ENCODE results near the gene SYNGR3. TPM values are rescaled to one million over a fixed set of nuclear protein-coding genes. Genes with fewer than 3 reads are reported as not detected.

Gene SYNGR3
- total RNA-seq, 2 donors from 2014 or later: 1.5 to 1.9 TPM

DNA sequence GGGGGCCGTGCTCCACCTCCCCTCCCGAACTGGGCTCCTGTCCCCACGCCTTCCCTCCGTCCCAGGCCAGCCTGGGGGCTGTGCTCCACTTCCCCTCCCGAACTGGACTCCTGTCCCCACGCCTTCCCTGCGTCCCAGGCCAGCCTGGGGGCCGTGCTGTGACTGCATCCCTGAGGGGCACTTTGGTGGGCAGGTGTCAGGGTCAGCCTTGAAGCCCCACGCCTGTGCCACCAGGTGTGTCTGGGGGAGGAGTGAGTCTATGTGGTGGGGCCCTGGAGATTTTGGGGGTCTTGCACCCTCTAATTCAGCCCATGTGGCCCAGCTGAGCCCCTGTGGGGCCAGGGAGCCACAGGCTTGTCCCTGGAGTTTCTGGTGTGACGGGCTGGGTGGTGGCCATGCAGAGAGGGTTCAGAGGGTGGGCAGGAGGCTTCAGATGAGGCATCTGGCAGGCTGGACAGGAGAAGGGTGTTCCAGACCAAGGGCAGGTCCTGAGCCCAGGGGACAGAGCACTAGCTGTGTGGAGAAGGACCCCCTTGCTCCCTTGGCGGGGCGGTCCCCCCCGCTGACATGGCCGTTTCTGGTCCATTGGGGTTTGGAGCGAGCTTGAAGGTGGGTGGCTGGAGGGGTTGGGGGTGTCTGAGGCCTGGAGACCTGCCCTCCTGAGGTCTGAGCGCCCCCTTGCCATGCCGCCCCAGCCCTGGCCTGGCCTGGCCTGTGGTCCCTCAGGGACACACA, 45.1 kb downstream of the SYNGR3 start:
- H3K4me1 ChIP-seq: peaks cover 22% of the 10 kb centered on the region
- no peaks in the 10 kb centered on the region for H3K36me3 ChIP-seq
- no peak for DNase-seq
- peak overlapping the region; percentile 1 for H3K4me3 ChIP-seq
- peak overlapping the region; percentile 73 for H3K27ac ChIP-seq
- intact Hi-C loops (cut with DNase I): no loop called here
- H3K9ac ChIP-seq (ENCODE audit: low read depth in 2 of 2, low read length in 2 of 2): peak overlapping the region; percentile 26 to 40
- no peaks in the 10 kb centered on the region for H3K9me3 ChIP-seq
- H3K27me3 ChIP-seq: no peaks in the 10 kb centered on the region
- TF ChIP-seq, protein P1, sequence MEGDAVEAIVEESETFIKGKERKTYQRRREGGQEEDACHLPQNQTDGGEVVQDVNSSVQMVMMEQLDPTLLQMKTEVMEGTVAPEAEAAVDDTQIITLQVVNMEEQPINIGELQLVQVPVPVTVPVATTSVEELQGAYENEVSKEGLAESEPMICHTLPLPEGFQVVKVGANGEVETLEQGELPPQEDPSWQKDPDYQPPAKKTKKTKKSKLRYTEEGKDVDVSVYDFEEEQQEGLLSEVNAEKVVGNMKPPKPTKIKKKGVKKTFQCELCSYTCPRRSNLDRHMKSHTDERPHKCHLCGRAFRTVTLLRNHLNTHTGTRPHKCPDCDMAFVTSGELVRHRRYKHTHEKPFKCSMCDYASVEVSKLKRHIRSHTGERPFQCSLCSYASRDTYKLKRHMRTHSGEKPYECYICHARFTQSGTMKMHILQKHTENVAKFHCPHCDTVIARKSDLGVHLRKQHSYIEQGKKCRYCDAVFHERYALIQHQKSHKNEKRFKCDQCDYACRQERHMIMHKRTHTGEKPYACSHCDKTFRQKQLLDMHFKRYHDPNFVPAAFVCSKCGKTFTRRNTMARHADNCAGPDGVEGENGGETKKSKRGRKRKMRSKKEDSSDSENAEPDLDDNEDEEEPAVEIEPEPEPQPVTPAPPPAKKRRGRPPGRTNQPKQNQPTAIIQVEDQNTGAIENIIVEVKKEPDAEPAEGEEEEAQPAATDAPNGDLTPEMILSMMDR (IDR thresholded peaks at IDR 0.05): no peak

DNA sequence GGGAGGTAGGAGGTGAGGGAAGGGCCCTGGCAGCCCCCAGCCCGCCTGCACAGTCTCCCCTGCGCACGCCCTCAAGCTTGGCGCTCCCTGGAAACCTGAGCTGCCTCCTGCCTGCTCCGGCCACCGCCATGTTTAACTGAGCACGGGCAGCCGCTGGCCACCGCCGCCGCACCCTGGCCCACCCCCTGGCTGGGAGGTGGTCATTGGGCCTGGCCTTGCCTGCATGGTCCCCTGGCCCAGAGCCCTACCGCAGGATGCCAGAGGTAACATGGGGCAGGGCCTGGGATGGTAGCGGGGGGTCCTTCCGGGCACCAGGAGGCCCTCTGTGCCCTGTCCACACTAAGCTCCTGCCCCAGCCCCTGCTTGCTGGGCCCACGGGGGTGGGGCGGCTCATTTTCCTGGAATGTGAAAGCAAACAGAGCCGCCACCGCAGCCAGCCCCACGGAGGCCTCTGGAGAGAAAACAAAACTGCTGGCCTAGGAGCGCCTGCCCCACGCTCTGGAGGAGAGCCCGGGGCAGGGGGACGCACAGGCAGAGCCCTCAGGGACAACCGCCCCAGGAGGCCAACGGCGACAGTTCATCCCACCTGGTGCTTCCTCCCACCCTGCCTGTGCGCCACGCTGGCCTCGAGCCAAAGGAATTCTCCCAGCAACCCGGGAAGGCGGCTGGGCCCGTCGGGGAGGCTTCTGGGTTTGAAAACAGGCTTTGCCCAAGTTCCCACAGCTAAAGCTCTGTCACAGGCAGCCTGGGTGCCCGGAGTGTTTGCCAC, 45.8 kb downstream of the SYNGR3 start:
- peak overlapping the region; percentile 73 for H3K27ac ChIP-seq
- intact Hi-C loops (cut with DNase I): no loop called here
- peaks cover 28% of the 10 kb centered on the region for H3K4me1 ChIP-seq
- H3K27me3 ChIP-seq: no peaks in the 10 kb centered on the region
- DNase-seq: peak; percentile 48
- TF ChIP-seq, protein P1 (IDR thresholded peaks at IDR 0.05): no peak
- peak overlapping the region; percentile 26 to 40 for H3K9ac ChIP-seq (ENCODE audit: low read depth in 2 of 2, low read length in 2 of 2)
- H3K4me3 ChIP-seq: peak overlapping the region; percentile 1
- H3K9me3 ChIP-seq: no peaks in the 10 kb centered on the region
- H3K36me3 ChIP-seq: no peaks in the 10 kb centered on the region

DNA sequence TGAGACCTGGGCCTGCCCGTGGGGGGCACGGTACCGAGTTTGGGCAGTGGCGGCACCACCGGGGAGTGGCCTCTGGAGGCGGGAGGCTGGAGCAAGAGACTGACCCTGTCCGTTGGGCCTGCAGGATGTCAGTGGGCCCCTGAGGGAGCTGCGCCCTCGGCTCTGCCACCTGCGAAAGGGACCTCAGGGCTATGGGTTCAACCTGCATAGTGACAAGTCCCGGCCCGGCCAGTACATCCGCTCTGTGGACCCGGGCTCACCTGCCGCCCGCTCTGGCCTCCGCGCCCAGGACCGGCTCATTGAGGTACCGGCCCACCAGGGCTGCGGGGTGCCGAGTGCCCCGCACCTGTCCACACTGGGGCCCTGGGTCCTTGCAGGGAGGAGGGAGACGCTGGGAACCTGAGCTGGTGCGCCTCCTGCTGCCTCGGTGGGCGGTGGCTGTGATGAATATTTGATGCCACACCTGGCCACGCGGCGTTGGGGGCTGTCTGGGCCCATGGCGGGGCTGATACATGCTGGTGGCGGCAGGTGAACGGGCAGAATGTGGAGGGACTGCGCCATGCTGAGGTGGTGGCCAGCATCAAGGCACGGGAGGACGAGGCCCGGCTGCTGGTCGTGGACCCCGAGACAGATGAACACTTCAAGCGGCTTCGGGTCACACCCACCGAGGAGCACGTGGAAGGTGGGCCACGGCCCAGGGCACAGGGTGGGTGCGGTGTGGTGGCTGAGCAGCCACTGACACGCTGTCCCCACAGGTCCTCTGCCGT, 46.6 kb downstream of the SYNGR3 start:
- DNase-seq: no peak
- no peaks in the 10 kb centered on the region for H3K9me3 ChIP-seq
- H3K27me3 ChIP-seq: no peaks in the 10 kb centered on the region
- H3K4me3 ChIP-seq: no peak overlapping the region
- H3K36me3 ChIP-seq: no peaks in the 10 kb centered on the region
- peak overlapping the region; percentile 73 for H3K27ac ChIP-seq
- TF ChIP-seq, protein P1 (IDR thresholded peaks at IDR 0.05): no peak
- H3K9ac ChIP-seq (ENCODE audit: low read depth in 2 of 2, low read length in 2 of 2): peak overlapping the region; percentile 26 to 40
- peaks cover 36% of the 10 kb centered on the region for H3K4me1 ChIP-seq
- intact Hi-C loops (cut with DNase I): no loop called here

DNA sequence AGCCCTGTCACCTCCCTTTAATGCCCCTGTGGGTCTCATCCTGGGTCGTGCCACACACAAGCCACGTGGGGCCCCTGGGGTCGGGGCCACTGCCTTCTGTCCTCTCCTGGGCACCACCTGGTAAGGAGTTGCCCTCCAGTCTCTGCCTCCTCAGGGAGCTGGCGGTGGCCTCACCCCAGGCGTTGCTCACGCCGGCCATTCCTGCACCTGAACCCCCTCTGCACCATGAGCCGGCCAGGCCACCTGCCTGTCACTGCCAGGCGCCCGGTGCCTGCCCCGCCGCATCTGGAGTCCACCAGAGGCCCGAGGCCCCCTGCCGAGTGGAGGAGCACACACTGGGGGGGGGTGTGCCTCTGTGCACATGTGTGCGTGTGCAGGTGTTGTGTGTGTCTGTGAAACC, 47.3 kb downstream of the SYNGR3 start:
- H3K4me1 ChIP-seq: peaks cover 42% of the 10 kb centered on the region
- peak overlapping the region; percentile 26 for H3K9ac ChIP-seq (ENCODE audit: low read depth in 2 of 2, low read length in 2 of 2)
- no peaks in the 10 kb centered on the region for H3K9me3 ChIP-seq
- H3K4me3 ChIP-seq: no peak overlapping the region
- intact Hi-C loops (cut with DNase I): no loop called here
- no peaks in the 10 kb centered on the region for H3K36me3 ChIP-seq
- TF ChIP-seq, protein P1 (IDR thresholded peaks at IDR 0.05): no peak
- no peak for DNase-seq
- no peak overlapping the region for H3K27ac ChIP-seq
- H3K27me3 ChIP-seq: no peaks in the 10 kb centered on the region

DNA sequence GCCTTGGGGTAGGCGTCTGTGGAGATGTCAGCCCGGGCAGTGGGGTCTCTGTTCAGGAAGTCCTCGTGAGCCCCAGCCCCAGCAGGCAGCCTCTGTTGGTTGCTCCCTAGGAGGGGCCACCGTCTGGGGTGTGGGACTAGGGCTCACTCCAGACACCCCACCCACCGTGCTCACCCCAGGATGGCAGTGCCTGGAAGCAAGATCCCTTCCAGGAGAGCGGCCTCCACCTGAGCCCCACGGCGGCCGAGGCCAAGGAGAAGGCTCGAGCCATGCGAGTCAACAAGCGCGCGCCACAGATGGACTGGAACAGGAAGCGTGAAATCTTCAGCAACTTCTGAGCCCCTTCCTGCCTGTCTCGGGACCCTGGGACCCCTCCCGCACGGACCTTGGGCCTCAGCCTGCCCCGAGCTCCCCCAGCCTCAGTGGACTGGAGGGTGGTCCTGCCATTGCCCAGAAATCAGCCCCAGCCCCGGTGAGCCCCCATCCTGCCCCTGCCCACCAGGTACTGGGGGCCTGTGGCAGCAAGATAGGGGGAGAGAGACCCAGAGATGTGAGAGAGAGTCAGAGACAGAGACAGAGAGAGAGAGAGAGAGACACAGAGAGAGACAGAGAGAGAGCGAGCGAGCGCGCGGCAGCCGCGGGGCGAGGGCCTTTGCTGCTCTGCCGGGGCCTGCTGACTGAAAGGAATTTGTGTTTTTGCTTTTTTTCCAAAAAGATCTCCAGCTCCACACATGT, 48.0 kb downstream of the SYNGR3 start:
- H3K4me1 ChIP-seq: peaks cover 46% of the 10 kb centered on the region
- peak overlapping the region; percentile 44 to 55 for H3K9ac ChIP-seq (ENCODE audit: low read depth in 2 of 2, low read length in 2 of 2)
- H3K27me3 ChIP-seq: no peaks in the 10 kb centered on the region
- intact Hi-C loops (cut with DNase I): no loop called here
- DNase-seq: no peak
- H3K4me3 ChIP-seq: no peak overlapping the region
- TF ChIP-seq, protein P1 (IDR thresholded peaks at IDR 0.05): no peak
- H3K27ac ChIP-seq: peak overlapping the region; percentile 85
- no peaks in the 10 kb centered on the region for H3K9me3 ChIP-seq
- H3K36me3 ChIP-seq: no peaks in the 10 kb centered on the region

Data from colonic mucosa (tissue), 4 donors.